Inferior parietal cortex (tissue), 1 donor: Measurements from ENCODE around the gene GEMIN7.
"Not testable (repeated sequence)": the region's sequence is repeated elsewhere in the genome, so short reads cannot be mapped to it uniquely, and the experiment has no call there.

Experiments
- DNase-seq: peaks from one replicate; pipeline ENCODE4 v3.0.0-alpha.2; 2016; ENCODE audit errors: extremely low spot score

Gene GEMIN7

DNA sequence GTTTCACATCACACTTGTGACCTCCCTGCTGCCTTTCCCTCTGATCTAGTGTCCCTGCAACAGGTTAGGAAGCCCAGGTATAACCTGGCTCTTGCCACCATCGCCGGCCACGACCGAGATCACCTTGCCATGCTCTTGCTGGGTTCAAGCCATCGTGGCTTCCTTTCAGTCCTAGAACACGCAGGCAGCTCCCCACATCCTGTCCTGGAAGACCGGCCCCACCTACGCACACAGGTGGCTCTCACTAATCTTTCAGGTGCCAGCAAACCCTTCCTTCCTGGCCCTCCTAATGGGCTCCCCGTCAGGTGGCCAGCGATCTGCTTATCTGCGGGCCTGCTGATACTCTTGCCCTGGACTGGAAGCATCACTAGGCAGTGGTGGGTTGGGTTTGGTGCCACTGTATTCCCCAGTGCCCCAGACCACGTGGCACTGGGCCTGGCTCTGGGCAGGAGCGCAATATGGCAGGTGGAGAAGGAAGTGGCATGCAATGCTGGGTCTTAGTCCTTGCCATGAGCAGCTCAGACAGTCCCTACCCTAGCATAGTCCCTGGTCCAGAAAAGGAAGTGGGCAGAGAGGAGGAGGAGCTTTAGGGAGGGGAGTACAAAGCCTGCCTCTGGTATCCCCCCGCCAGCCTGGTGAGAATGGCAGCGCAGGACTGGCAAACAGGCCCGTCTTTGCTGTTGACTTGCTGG is 25.7 kb downstream of the GEMIN7 start:
- no peak for DNase-seq

DNA sequence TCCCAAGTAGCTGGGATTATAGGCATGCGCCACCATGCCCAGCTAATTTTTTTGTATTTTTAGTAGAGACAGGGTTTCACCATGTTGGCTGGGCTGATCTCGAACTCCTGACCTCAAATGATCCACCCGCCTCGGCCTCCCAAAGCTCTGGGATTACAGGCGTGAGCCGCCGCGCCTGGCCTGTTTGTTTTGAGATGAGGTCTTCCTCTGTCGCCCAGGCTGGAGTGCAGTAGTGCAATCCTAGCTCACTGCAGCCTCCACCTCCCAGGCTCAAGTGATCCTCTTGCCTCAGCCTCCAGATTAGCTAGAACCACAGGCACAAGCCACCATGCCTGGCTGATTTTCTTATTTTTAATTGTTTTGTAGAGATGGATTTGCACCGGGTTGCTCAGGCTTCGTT is 27.3 kb downstream of the GEMIN7 start:
- DNase-seq = not testable (repeated sequence)

DNA sequence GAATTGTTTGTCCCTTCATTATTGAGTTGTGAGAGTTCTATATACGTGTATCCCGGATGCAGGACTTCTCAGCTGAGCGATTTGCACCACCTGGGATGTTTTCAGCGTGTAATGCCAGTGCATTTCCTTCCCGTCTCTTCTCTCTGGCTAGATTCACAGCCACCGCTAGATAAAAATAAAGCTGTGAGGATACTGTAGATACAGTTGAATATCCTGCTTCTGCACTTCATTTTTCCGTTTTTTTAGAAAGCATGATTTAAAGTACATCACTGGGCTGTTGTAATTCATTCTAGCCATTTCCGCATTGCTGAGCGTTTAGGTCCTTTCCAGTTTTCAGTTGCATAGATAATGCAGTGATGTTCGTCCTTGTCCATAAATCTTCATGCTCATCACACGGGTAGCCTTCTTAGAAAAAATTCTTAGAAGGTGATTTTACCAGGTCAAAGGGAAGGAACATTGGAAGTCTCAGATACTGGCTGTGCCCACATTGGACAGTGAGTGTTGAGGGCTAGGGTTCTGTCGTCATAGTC is 28.6 kb downstream of the GEMIN7 start:
- DNase-seq = no peak

DNA sequence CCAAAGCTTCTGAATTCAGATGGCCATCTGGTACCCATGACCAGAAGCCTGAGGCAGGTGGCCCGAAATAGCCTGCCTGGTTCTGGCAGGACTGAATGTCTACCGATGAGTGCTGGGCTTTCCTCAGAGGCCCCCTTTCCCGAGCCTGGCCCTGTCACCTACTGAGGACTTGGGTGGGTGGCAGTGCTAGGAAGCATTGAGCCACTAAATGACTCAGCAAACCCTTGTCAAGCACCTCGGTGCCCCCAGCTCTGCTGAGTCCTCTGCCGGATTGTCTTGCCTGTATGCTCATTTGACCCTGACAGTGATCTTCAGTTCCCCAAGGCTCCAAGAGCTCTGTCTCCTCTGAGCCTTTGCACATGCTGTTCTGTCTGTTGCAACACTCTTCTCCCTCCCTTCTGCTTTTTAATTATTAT is 31.8 kb downstream of the GEMIN7 start:
- no peak for DNase-seq

DNA sequence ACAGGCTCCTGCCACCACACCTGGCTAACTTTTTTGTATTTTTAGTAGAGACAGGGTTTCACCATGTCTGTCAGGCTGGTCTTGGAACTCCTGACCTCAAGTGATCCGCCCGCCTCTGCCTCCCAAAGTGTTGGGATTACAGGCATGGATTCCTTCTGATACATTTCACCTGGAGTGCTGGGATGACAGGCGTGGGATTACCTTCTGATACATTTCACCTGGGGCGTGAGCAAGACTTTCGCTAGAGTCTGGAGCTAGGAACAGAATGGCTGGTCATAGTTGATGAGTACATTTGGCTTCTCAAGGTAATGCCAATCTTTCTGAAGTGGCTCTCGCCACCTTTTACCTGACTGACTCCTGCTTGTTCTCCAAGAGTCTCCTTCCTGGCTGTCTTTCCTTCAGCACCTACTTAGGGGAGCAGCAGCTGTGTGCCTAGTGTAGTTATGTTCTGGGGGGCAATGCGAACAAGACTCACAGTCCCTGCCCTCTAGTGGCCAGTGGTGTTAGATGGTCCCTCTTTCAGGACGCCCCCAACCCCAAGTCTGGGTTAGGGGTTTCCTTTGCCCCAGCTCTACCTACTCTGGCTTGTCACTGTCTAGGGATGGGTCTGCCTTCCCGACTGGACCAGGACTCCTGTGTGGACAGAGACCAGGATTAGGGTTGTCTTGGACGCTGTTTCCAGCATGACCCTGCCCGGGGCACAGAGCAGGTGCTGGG is 33.2 kb downstream of the GEMIN7 start:
- no peak for DNase-seq

DNA sequence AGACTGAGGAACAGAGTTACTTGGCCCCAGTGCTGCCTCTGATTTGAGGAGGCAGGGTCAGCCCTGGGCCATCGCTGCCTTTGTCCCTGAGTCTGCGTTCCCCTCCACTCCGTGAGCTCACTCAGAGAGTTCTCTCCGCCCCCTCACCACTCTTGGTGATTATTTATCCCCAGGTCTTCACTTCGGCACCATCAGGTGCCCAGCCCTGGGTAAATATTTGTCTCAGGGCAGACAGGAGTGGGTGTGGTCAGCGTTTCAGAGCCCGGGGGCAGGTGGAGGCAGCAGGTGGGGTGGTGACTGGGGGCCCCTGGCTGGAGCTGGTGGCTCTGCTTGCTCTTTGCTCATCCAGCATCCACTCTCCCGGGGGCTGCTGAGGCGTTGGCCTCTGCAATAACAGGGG is 34.6 kb downstream of the GEMIN7 start:
- no peak for DNase-seq

DNA sequence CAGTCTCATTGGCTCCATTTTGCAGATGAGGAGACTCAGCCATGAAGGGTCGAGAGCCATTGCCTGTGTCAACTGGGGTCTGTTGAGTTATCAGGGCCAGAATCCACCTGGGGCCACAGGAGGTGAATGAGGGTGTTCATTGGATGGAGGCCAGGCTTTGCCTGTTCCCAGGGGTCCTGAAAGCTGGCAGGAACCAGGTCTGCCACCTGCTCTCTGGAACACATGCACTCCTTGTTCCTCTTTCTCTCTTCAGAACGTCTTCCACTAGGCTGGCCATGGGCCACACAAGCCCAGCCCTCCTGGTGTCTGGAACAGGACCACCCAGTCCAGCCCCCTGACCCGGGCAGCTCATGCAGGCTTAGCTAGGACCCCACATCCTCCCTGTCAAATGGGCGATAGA is 35.1 kb downstream of the GEMIN7 start:
- DNase-seq = no peak

DNA sequence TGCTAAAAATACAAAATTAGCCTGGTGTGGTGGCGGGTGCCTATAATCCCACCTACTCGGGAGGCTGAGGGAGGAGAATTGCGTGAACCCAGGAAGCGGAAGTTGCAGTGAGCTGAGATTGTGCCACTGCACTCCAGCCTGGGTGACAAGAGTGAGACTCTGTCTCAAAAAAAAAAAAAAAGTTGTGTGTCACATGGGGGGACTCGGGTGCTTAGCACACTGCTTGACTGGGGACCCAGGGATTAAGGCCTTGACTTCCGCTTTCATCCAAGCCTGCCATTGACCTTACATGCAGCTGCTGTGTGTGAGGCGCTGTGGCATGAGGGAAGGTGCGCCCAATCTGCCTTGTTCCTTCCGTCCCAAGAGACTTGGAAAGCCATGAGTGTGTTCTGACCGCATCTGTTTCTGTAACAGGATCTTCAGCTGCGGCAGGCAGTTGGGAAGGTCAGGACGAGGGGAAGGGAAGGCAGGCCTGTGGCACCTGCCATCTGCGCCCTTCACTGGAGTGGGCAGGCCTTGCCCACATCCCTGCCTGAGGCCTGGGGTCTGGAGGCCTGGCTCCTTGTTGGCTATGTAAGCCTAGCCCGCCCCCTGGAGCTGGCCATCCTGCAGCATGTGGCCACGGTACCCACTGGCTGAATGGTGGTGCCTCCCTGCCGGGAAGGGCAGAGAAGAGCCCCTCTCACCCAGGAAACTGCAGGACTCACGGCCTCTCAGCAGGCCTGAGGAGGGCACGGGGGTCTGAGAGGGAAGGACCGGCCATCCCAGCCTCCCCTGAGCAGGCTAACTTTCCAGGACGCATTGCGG is 37.0 kb downstream of the GEMIN7 start:
- DNase-seq = no peak

DNA sequence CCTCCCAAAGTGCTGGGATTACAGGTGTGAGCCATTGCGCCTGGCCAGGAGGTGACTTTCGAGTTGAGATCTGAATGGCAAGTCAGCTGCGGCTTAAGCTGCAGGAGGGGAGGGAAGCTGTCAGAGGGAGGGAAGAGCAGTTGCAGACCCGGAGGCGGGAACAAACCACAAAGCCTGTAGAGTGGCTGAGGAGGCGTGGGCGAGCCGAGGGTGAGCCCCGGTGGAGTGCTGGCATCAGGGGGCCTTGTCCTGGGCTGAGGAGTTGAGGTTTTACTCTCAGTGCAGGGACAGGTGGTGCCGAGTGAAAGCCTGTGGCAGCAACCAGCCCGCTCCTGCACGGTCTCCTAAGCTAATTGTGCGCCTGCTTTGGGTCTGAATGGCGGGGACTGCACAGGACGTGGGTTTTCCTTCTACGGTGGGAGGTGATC is 38.1 kb downstream of the GEMIN7 start:
- no peak for DNase-seq

DNA sequence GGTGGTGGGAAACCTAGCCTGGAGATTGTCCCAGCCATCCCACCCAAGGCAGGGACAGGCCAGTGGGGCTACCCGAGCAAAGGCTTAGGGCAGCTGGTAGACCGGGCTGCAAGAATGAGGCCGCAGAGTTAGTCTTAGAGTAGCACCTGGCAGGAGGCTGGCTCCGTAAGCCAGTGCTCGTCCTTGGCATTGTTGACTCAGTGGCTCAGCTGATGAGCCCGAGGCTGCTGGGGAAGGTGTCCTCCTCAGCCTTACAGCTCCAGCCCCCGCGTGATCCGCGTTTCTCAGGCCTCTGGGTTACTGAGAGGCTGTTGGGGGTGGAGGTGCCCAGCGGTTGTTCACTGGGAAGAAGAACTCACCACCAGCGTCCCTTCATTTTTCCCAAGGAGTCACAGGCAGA is 38.6 kb downstream of the GEMIN7 start:
- no peak for DNase-seq

DNA sequence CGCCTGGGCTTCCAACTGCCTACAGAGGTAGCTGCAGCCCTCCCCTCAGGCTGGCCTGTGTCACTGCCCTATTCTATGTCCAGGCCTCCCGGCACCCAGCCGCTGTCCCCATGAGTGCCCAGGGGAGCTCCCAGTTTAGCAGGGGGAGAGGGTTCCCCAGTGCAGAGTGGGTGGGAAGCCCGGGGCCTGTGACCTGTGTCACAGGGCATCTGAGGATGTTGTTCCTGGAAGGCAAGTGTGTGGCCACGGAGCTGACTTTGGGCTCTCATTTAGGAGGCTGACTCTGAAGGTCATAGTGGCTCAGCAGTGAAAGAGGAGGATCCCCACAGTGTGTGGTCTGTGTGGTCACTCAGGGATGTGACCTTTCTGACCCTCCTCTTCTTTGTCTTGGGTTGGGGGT is 39.0 kb downstream of the GEMIN7 start:
- DNase-seq = no peak

DNA sequence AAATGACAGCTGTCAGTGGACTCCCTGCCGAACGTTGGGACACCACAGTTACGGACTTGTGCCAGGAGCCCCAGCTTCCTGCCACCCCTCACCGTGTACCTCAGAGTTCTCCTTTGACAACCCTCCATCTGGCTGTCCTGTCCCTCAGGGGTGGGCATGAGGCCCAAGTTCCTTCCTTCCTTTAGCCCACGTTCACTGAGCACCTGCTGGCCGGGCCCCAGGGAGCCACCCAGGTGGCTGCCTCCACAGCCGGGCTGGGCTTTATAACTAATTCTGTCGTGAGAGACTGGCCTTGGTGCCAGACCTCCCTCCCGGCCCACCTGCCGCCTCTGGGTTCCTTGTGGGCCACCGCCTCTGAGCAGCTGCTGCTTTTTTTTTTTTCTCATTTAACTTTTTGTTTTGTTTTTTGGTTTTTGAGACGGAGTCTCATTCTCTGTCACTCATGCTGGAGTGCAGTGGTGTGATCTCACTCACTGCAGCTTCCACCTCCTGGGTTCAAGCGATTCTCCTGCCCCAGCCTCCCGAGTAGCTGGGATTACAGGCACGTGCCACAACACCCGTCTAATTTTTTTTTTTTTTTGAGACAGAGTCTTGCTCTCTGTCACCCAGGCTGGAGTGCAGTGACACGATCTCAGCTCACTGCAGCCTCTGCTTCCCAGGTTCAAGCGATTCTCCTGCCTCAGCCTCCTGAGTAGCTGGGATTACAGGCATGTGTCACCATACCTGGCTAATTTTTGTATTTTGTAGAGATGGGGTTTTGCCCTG is 39.7 kb downstream of the GEMIN7 start:
- DNase-seq = not testable (repeated sequence)

DNA sequence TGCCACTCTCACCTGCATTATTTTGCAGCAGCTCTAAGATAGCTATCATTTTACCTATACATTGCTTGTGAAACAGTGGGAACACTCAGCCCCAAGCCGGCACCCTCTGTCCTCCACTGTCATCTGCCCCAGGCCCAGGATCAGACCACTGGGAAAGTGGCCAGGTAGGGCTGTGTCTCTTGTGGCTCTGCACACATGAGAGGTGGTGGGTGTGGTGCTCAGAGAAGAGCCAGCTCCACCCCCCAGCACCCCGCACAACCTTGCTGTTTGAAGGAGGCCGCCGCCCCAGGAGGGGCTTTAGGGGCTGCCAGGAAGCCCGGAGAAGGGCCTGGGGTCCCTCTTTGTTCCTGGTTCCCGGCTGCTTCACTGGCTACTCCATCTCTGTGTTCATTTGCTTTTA is 40.5 kb downstream of the GEMIN7 start:
- no peak for DNase-seq

DNA sequence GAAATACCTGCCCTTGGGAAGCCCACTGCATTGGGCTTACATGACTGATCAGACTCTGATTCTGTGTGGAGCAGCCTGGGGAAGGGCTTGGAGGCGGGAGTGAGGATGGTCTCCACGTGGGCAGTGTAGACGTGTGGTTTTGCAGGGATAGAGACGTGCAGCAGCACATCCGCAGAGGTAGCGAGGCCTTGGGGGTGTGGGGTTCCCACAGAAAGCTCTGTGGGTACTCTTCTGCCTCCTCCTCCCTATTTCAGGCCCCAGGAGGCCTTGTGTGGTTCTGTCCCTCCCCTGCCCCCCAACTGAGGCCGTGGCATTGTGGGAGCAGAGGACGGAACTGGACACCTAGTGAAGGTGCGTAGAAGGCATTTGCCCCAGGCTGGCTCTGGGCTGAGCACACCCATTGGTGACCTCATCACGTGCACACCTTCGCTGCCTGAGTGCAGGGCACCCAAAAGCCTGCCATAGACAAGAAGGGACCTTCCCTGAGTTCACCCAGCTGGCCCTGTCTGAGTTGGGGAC is 42.8 kb downstream of the GEMIN7 start:
- DNase-seq = no peak

DNA sequence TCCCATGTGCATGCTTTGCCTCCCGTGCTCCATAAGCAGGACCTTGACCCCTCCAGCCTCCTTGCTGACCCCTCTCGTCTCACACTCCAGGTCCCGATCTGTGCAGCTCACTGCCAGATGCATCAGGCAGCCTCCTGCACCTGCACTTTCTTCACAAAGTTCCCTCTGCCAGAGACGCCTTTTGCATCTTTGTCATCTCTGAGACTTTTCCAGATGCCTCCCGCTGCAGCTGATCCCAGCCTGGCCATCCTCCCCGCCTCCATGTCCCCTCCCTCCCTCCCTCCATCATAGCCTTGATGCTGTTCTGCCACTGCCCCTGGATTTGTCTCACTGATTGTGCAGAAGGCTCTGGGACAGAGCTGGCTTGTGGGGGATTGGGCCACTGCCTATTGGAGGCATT is 43.8 kb downstream of the GEMIN7 start:
- DNase-seq = no peak

DNA sequence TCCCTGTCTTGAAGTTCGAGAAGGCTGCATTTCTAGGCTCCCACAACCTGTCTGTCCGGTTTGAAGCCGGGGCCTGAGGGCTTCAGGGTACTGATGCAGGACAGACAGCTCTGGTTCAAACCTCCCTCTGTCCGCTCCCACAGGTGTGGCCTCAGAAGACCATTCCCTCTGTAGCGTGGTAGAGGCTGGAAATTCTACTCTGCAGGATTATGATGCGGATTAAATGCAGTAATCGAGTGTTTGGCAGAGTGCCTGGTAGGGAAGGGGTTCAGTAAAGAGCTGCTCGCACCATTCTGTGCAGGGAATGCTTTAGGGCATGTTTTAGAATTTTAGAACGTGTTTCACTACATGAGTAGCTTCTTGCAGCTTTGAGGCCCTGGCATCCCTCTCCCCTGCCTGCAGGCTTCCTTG is 44.4 kb downstream of the GEMIN7 start:
- no peak for DNase-seq

DNA sequence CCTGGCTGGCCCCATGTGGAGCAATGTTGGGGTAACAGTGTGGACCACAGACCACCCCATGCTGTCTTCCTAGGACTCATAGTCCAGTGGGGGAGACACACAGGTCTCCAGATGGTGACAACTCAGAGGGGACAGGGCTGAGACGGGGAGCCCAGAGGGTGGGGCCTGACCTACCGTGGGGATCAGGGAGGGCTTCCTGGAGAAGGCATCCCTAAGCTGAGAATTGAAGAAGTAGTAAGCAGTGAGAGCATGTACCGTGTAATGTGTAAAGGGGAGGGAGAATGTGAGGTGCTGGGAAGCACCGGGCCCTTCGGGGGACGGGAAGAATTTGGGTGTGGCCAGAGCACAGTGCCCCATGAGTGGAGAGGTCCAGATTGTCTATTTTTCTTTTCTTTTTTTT is 45.0 kb downstream of the GEMIN7 start:
- DNase-seq = no peak

DNA sequence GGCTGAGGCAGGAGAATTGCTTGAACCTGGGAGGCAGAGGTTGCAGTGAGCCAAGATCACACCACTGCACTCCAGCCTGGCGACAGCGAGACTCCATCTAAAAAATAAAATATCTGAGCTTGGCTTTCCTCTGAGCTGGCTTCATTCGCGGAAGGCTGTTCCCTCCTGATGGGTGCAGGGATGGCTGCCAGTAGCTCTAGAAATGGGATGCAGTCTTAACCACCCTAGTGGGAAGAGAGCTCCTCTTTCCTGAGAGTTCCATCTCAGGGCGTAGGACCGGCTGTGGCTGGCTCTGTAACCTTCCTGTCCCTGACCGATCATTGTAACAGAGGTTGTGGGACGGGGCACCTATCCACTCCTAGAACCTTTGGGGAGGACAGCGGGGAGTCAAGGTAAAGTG is 46.3 kb downstream of the GEMIN7 start:
- DNase-seq = no peak

DNA sequence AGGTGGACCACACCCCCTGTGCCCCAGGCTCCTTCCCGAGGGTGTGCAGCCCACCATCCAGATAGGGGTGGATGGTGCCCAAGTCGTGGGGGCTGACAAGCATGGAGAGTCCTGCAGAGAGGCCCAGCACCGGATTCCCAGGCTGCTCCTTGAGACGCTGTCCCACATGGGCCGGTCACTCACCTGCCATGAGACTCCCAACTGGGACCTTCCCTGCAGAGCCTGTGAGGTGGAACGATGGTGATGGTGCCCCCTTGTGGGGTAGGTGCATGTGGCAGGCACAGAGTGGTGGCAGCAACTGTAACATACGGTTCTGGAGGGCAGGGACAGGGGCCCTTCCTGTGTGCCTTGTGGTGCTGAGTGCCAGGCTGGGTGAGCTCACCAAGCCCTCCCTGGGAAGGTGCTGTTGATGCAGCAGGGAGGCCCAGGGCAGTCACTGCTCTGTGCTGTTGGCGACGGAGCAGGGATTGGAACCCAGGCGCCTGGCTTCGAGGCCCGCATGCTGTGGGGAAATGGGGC is 47.0 kb downstream of the GEMIN7 start:
- DNase-seq = no peak

DNA sequence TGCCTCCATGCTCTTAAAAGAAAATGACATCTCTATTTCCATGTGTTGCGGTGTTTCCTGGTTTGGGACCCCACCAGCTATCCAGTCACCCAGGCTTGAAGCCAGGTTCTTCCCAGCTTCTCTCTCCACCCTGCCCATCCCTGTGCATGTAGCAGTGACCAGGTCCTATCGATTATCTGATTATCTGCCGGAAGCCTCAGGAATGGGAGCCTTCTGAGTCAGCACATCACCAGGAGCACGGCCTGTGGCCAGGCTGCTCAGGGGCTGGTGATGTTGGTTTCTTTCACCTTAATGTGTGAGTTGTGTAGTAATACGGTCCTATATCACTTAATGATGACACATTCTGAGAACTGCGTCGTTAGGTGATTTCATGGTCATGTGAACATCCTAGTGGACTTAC is 47.6 kb downstream of the GEMIN7 start:
- DNase-seq = no peak

DNA sequence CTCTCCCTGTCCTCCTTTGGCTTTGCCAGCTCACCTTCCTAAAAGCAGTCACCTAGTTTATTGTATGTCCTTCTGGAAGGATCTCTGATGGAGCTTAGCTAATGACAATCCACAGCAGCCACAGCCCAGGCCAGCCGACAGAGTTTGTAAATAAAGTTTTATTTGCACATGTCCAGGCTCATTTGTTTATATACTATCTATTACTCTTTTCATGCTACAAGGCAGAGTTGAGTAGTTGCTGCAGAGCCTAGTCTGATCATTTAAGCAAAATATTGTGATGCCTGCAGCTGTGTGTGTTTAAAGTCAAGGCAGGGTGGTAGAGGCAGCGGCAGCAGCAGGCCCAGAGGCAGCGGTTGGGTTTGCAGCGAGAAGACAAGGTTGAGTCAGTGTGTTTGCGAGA is 49.1 kb downstream of the GEMIN7 start:
- no peak for DNase-seq
